Ascending aorta (tissue), 2 donors: Measurements from ENCODE around the gene IL24. TPM values are rescaled to one million over a fixed set of nuclear protein-coding genes. Genes with fewer than 3 reads are reported as not detected.

Experiments used
- DNase-seq, 2 donors: peaks; one replicate each; pipeline ENCODE4 v3.0.0-alpha.2; 2019; ENCODE audit warnings: low spot score in 2 of 2
- H3K27ac ChIP-seq, 2 donors: fragments of 200-600 bp; sonication (generic); one replicate each; pipeline ENCODE4 v1.5.1; 2016 to 2017; ENCODE audit warnings: mild to moderate bottlenecking in 1 of 2
- H3K27me3 ChIP-seq: fragments of 200-600 bp; sonication (generic); one replicate; pipeline ENCODE4 v1.5.1; 2017
- H3K36me3 ChIP-seq, 2 donors: fragments of 200-600 bp; sonication (generic); one replicate each; pipeline ENCODE4 v1.5.1; 2016
- H3K4me1 ChIP-seq, 2 donors: fragments of 200-600 bp; sonication (generic); one replicate each; pipeline ENCODE4 v1.5.1; 2016 to 2017; ENCODE audit warnings: mild to moderate bottlenecking in 1 of 2
- H3K4me3 ChIP-seq, 2 donors: fragments of 200-600 bp; sonication (generic); one replicate each; pipeline ENCODE4 v1.5.1; 2016 to 2017; ENCODE audit warnings: mild to moderate bottlenecking in 1 of 2
- H3K9me3 ChIP-seq, 2 donors: fragments of 200-600 bp; sonication (generic); one replicate each; pipeline ENCODE4 v1.5.1; 2016
- intact Hi-C: fragments of 100-400 bp; cut with DNase I; formaldehyde crosslinking; loops from one replicate; pipeline ENCODE4 v1.15.1; 2023
- total RNA-seq: library from RNA; depleted of rRNA; stranded (reverse); fragments of >200 nt; gene quantifications from one replicate; pipeline ENCODE4 v1.1.0, GENCODE V29; 2016
- TF ChIP-seq, protein P1 (sequence below), 3 experiments: fragments of 200-600 bp in 2 of 3; fragments of 450-650 bp in 1 of 3; sonication (generic) in 2 of 3; IDR thresholded peaks; one replicate each; pipeline ENCODE4 v1.5.1; 2016 to 2019; ENCODE audit warnings: antibody characterized with exemption in 3 of 3, mild to moderate bottlenecking in 1 of 3, moderate library complexity in 1 of 3

IL24 gene
- total RNA-seq, 1 donor from 2014 or later = not detected

DNA sequence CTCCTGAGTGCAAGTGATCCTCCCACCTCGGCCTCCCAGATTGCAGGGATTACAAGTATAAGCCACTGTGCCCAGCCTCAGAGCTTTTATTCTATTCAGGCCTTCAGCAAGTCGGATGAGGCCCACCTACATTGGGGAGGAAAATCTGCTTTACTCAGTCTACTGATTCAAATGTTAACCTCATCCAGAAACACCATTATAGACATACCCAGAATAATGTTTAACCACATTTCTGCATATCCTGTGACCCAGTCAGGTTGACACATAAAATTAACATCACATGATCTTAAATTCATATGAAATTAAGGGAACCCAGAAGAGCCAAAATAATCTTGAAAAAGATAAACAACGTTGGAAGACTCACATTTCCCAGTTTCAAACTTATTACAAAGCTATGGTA, 16.9 kb upstream of the IL24 start:
- no peak overlapping the region for H3K4me3 ChIP-seq

DNA sequence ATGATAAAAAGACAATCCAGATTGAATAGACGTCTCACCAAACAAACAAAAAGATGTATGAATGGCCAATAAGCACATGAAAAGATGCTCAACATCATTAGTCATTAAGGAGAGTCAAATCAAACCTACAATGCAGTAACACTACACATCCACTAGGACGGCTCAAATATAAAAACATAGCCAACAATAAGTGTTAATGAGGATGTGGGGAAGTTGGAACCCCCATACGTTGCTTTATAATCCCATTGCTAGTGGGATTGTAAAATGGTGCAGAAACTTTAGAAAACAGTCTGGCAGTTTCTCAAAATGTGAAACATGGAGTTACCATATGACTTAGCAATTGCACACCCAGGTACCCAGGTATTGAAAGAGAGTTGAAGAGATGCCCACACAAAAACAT, 14.7 kb upstream of the IL24 start:
- DNase-seq = no peak
- Histone ChIP-seq H3K36me3 (no peaks in the 10 kb centered on the region), H3K4me1 (no peaks in the 10 kb centered on the region), H3K27me3 (no peaks in the 10 kb centered on the region), H3K9me3 (no peaks in the 10 kb centered on the region), H3K4me3 (no peak overlapping the region), H3K27ac (no peak overlapping the region)
- TF ChIP-seq, protein P1, sequence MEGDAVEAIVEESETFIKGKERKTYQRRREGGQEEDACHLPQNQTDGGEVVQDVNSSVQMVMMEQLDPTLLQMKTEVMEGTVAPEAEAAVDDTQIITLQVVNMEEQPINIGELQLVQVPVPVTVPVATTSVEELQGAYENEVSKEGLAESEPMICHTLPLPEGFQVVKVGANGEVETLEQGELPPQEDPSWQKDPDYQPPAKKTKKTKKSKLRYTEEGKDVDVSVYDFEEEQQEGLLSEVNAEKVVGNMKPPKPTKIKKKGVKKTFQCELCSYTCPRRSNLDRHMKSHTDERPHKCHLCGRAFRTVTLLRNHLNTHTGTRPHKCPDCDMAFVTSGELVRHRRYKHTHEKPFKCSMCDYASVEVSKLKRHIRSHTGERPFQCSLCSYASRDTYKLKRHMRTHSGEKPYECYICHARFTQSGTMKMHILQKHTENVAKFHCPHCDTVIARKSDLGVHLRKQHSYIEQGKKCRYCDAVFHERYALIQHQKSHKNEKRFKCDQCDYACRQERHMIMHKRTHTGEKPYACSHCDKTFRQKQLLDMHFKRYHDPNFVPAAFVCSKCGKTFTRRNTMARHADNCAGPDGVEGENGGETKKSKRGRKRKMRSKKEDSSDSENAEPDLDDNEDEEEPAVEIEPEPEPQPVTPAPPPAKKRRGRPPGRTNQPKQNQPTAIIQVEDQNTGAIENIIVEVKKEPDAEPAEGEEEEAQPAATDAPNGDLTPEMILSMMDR (IDR thresholded peaks at IDR 0.05) = no peak
- intact Hi-C loops = no loop called here

More for the DNA sequence above, 16.9 kb upstream of the IL24 start:
- DNase-seq = no peak
- no peaks in the 10 kb centered on the region for H3K27me3 ChIP-seq
- TF ChIP-seq, protein P1 (IDR thresholded peaks at IDR 0.05) = no peak
- H3K27ac ChIP-seq = no peak overlapping the region
- no peaks in the 10 kb centered on the region for H3K36me3 ChIP-seq
- H3K4me1 ChIP-seq = no peaks in the 10 kb centered on the region
- intact Hi-C loops = no loop called here
- no peaks in the 10 kb centered on the region for H3K9me3 ChIP-seq

GRCh38 chr1:206883160-206883559, 14.1 kb upstream of the IL24 start:
- no peaks in the 10 kb centered on the region for H3K4me1 ChIP-seq
- intact Hi-C loops = no loop called here

DNA sequence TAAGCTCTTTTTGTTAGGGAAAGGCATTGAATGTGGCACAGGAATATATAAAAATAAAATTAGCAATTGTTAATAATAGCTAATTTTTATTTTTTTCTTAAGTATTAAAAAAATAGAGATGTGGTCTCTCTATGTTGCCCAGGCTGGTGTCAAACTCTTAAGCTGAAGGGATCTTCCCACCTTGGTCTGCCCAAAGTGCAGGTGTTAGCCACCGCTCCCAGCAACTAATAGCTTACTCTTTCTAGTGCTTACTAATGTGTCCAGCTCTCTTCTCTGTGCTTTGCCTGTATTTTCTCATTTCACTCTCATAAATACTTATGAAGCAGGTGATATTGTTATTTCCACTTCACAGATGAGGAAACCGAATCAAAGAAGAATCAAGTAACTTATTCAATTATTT, 13.4 kb upstream of the IL24 start:
- TF ChIP-seq, protein P1 (IDR thresholded peaks at IDR 0.05) = no peak

More at GRCh38 chr1:206883160-206883559, 14.1 kb upstream of the IL24 start:
- H3K4me3 ChIP-seq = no peak overlapping the region
- no peak overlapping the region for H3K27ac ChIP-seq
- TF ChIP-seq, protein P1 (IDR thresholded peaks at IDR 0.05) = no peak
- no peaks in the 10 kb centered on the region for H3K27me3 ChIP-seq
- no peaks in the 10 kb centered on the region for H3K9me3 ChIP-seq
- DNase-seq = no peak
- no peaks in the 10 kb centered on the region for H3K36me3 ChIP-seq

DNA sequence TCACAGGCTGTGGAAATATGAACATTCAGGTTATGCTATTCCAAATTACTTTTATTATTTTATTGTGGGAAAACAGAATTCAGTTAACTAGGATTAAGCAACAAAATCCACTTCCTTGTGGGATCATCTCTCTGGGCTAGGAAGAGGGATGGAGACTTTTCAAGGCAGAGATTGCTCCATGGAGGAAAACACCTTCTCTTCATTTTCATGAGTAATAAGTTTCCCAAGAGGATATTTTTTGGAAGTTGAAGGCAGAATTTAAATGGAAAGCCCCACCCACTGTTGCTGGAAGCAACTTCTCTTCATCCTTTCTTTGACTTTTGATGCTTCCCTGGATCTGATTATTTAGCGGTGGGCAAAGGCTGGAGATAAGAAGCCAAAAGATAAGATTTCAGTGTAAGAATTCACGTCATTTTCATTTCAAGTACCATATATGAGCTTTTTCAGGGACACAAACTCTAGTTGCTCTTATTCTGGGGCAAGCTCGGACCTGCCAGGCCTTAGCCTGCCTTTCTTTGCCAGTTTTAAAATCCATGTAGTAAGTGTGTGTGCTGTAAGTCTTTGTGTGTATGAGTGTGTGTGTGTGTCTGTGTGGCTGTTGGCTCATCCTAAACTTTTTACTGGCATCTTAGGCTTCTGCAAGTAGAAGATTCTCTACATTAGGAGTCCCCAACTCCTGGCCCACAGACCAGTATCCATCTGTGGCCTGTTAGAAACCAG, 11.7 kb upstream of the IL24 start:
- TF ChIP-seq, protein P1 (IDR thresholded peaks at IDR 0.05) = no peak
- intact Hi-C loops = no loop called here
- Histone ChIP-seq H3K9me3 (no peaks in the 10 kb centered on the region), H3K27ac (no peak overlapping the region), H3K4me1 (no peaks in the 10 kb centered on the region), H3K4me3 (no peak overlapping the region), H3K27me3 (no peaks in the 10 kb centered on the region), H3K36me3 (no peaks in the 10 kb centered on the region)
- no peak for DNase-seq

More for the DNA sequence above, 13.4 kb upstream of the IL24 start:
- Histone ChIP-seq H3K27me3 (no peaks in the 10 kb centered on the region), H3K27ac (no peak overlapping the region), H3K36me3 (no peaks in the 10 kb centered on the region), H3K9me3 (no peaks in the 10 kb centered on the region), H3K4me1 (no peaks in the 10 kb centered on the region), H3K4me3 (no peak overlapping the region)
- intact Hi-C loops = no loop called here
- no peak for DNase-seq
